Sciatic nerve (tissue), 2 donors: ENCODE data around the gene ZCCHC24. TPM values are rescaled to one million over a fixed set of nuclear protein-coding genes. Genes with fewer than 3 reads are reported as not detected.
"Not testable (repeated sequence)": the region's sequence is repeated elsewhere in the genome, so short reads cannot be mapped to it uniquely, and the experiment has no call there.

Source experiments
- ATAC-seq: fragments of 200-7000 bp; cut with Tn5 transposase; one replicate; pipeline ENCODE4 v1.9.1; 2020; ENCODE audit warnings: mild to moderate bottlenecking, moderate library complexity
- DNase-seq: peaks from one replicate; pipeline ENCODE4 v3.0.0-alpha.2; 2020; ENCODE audit warnings: low spot score
- intact Hi-C: fragments of 100-400 bp; cut with DNase I; formaldehyde crosslinking; loops from one replicate; pipeline ENCODE4 v1.14.2; 2022
- total RNA-seq: library from RNA; stranded (reverse); fragmentation: NEBNext Ultra II Directional; extraction: Animal tissue kit (Norgen Biotek cat#: 25700); gene quantifications from one replicate; pipeline ENCODE4 v1.2.1, GENCODE V29; 2021
- donor health status: DM: no; HTN: no; CAD: no.
- donor health status: DM: no; HTN: no; CAD: no.

The ZCCHC24 gene
- total RNA-seq, 1 donor from 2014 or later = 150 TPM

DNA sequence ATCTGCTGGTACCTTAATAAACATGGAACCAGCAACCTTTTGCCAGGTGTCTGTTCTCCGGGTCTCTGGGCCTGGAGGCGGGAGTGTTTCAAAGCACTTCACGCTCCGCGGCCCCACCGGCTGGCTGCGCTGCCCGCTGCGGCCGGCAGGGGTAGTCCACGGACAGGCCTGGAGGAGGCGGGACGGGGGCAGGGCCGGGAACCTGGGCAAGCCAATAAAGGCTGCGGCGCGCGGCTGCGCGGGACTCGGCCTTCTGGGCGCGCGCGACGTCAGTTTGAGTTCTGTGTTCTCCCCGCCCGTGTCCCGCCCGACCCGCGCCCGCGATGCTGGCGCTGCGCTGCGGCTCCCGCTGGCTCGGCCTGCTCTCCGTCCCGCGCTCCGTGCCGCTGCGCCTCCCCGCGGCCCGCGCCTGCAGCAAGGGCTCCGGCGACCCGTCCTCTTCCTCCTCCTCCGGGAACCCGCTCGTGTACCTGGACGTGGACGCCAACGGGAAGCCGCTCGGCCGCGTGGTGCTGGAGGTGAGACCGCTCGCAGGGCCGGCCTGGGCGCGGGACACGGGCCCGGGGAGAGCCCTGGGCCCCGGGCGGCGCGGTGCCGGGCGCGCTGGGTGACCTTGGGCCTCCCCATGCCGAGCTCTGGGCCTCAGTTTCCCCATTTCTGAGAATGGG lies 98.1 kb downstream of the ZCCHC24 start, which contains the start of gene PPIF:
PPIF (plus strand) TSS at position 244 of the 668 bp plus-strand sequence; CDS start at position 324, 80 bp downstream.
- intact Hi-C loops = no loop called here
- ATAC-seq = peak; percentile 89
- peak; percentile 96 for DNase-seq

DNA sequence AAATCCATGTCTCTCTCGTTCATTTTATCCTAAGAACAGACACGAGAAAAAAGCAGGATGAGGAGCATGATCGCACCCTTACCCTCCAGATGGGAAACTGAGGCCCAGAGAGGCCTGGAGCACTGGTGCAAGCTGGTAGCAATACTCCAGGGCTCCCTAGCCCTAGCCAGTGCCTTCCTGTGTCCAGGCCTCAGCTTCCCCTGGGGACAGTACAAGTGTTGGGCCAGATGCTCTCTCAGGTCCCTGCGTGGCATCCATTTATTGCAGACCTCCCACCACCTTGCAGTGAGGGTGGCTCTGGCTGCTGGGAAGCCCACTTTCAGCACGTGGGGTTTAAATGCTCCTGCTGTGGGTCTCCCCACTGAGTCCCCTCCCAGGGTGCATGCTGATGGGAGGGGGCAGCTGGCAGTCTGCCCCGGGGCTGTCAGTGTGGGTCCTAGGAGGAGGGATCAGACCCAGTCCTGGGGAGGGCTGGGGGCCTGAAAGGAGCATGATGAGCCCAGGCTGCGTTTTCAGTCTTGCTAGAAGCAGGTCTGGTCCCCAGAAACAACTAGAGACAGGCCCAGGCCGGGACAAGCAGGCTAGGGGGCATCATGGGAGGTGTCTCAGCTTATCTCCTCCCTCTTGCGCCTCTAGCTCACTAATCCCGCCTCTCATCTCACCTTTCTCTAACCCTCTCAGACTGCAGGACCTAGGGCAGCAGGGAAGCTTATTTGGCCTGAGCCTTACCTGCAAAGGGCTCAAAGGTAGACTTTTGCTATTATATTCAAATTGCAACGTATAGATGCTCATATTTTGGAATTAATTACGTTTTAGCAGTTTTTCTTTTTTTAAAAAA lies 98.8 kb downstream of the ZCCHC24 start:
- no peak for DNase-seq
- no peak for ATAC-seq
- intact Hi-C loops = no loop called here

DNA sequence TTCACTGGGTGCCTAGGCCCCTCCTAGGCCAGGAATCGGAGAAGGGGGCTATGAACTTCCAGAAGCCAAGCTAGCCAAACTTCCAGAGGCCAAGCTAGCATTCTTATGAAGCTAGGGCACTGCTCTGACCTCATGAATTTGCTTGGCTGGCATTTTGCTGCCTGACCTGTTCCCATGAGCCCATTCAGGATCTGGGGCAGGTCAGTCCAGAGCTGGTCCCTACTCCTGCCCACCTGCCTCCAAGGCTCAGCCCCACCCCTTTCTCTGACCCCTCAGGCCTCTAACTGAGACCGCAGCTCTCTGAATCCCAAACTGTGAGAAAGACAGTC lies 99.4 kb downstream of the ZCCHC24 start:
- intact Hi-C loops = no loop called here
- no peak for ATAC-seq
- DNase-seq = no peak

DNA sequence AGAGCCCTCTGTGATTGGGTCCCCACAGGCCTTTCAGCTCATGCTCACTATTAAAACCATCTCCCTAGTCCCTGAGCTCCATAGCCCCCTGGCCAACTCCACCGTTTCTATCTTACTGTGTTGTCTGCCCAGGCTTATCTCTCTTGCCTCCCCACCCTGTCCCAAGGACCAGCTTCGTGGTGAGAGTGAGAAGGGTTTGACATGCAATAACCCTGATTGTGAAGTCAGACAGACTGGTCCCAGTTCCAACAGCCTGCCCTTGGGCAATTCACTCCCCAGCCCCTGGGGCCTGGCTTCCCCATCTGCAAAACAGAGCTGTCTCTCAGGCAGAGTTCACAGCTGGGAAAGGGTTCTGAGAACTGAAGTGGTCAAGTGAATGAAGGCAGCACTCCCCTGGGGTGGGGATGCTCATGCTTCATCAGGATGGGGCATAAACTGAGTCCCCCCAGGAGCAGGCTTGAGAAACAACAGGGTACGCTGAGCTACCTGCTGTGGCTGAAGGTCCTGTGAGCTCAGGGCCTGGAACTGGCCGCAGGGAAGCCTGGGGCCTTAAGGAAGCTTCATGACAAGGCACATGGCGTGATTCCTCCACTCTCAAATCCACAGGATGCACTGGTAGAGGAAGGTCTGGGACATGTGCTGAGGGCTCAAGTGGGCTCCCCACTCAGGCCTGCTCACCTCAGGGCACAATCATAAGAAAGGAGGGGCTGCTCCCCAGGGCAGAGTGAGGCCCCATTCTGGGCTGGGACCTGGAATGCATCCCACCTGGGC lies 100.0 kb downstream of the ZCCHC24 start:
- DNase-seq (no peak), ATAC-seq (no peak)
- intact Hi-C loops = no loop called here

DNA sequence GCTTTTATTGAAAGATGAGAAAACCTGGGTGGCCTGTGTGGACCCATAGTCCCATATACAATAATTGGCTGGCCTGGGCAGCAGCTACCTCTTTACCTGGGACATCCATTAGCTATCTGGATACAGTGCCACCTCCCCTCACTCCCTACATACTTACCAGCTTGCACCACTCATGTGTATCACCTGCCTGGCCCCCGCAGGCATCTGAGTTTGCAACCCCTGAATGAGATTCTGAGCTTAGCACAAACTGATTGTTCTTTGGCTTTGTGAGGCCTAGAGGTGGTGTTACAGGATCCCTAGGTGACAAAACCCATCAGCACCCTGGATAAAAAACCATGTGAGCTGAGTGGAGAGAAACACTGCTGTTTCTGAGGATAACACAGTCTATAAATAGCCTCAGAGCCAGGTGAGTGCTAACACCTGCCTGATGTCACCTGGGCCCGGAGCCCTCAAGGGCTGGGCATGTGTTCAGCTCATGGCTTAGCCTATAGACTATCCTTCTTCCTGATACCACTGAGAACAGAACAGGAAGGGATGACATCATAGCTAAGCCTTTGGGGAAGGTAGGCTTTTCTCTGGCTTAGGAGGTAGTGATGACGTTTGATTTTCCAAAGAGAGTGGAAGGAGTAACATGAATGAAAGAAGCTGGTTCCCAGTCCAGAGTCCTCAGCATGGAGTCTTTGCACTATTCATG lies 100.8 kb downstream of the ZCCHC24 start:
- ATAC-seq (no peak), DNase-seq (no peak)
- intact Hi-C loops = no loop called here

DNA sequence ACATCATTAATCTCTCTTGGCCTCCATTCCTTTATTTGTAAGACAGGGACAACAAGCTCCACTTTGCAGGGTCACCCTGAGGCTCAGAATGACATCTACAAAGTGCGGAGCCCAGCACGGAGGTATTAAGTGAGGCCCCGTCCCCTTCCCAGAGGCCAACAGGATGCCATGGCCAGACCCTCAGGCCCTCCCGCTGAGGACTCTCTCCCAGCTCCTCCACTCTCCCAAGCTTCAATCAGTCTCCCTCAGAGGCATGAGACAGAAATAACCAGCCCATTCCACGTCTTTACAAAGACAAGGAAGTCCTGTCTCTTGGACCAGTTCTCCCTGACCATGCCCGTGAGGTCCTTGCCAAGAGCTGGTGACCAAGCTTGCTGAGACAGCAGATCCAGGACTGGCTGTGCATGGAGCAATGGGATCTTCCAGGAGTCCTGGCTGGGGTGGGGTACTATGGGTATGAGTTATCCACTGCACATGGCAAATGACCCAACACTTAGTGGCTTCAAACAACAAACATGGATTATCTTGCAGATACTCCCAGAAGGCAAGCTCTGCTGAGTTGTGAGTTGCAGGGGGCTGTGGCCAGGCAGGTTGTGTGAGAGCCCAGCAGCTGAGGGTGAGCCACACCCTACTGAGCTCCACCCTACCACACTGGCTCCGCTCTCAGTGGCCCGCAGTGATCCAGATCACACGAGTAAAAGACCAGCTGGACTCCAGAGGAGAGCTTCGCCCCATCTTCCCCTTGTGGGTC lies 102.4 kb downstream of the ZCCHC24 start:
- DNase-seq (no peak), ATAC-seq (no peak)
- intact Hi-C loops = no loop called here

DNA sequence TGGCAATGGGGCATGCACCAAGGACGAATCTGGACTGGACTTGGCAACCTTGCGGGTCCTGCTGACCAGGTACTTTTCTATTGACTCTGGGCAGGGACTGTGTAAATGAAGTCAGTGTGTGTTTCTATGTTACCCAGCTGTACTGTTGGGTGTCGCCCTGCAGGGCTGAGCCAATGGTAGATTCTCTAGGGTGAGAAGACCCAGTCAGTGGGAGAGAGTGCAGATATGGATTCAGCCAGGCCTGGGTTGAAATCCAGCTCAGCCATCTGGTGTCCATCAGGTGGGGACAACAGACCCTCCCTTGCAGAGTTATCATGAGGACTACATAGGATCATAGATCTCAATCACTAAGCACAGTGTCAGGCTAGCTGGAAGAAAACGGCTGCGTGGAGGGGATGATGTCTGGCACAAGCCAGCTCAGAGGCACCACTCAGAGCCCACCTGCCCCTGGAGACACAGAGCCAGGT lies 103.1 kb downstream of the ZCCHC24 start:
- intact Hi-C loops = no loop called here
- DNase-seq = no peak
- ATAC-seq = no peak

DNA sequence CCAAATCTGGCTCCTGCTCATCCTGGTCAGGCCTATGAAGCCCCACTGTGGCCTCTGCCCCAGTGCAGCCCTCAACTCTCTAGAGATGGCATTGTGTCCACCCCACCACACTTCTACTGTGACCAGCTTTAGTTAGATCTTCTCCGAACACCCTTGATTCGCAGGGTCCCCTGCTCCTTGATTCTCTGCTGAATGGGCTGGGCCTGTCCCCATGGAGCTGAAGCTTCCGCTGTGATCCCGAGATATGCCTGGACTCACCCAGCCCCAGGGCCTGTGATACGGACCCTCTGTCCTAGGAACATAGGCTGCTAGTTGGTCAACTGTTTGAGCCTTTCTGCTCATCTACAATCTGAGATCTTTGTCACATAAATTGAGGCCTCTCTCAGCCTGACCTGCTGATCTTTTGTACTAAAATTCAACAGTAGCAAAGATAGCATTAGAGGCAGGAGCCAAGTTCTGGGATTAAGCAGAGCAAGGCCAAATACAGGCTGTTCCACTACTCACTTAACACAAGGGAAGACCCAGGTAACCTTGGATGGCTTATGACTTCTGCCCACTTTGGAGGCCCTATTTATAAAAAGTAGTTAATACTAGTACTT lies 104.7 kb downstream of the ZCCHC24 start:
- ATAC-seq (peak; percentile 49), DNase-seq (no peak)
- intact Hi-C loops = no loop called here

DNA sequence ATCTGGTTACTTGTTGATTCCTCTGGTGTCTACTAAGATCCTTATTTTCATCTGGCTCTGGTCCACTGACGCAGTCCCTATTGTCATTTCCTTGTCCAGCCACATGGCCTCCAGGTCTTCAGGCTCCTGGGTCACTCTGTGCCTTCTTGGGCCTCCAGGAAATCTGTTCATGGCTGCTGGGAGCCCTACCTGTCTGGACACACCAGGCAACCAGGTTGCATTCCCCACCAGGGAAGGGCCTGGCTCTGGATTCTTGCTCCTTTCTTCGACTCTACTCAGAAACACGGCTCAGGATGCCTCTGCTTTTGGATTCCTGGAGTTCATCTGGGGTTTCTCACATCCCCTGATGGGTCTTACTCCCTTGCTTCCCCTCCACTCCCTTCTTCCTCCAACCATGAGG lies 106.2 kb downstream of the ZCCHC24 start:
- intact Hi-C loops = no loop called here
- ATAC-seq = no peak

DNA sequence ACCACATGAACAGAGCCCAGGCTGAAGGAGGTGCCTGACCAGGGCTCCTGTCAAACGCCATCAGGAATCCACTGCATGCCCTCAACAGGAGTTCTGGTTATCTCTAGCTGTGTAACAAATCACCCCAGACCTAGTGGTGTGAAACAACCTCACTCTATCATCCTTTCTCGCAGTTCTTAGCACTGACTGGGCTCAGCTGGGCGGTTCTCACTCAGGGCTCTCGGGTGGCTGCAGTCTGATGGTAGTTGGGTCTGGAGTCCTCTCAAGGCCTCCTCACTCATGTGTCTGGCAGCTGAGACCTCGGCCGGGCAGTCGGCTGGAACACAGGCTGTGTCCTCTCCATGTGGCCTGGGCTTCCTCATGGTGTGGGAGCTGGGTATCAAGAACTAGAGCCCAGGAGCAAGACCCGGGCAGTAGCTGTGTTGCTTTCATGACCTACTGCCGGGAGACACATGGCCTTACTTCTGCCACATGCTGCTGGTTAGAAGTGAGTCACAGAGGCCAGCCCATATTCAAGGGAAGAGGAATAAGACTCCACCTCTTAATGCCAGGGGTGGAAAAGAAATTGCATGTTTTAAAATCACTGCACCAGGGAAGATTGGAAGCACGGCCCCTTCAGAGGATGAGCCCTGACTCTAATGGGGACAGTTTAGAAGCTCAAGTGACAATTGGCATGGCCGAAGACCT lies 107.5 kb downstream of the ZCCHC24 start:
- DNase-seq, intact Hi-C loops, ATAC-seq: not testable (repeated sequence)

More for the DNA sequence above, 106.2 kb downstream of the ZCCHC24 start:
- peak; percentile 35 for DNase-seq

DNA sequence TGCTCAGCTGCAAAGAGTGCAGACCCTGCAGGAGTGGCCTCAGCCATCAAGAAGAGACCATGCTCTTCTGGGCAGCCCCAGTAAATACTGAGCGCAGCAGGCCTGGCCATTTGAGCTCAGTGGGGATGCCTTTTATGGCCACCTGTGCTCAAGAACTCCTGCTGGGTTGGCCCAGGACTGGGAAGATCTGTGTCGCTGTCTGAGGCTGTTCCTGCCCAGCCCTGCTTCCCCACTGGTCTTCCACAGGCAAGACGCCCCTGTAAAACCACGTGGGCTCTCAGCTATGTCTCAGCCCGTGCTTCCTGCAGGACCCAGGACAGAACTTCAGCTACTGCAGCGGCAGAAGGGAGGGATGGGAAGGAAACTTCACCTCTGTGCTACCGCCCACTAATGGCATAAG lies 108.7 kb downstream of the ZCCHC24 start:
- intact Hi-C loops = no loop called here
- ATAC-seq (no peak), DNase-seq (no peak)

DNA sequence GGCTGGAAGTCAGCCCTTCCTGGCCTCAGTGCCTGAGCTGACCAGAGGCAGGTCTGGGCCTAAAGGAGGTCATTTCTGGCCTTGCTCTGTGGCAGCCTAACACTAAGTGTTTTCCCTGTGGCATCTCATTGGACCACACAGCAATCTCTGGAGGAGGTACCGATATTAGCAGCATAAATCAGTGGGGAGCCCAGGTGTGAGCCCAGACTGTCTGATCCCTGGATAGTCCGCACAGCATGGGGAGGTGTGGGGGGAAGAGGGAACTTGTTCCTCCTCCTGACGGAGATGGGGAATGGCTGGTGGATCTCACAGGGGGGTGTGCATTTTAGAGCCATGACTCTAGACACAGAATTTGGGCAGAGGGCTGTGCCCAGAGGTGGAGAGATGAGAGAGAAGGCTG lies 109.1 kb downstream of the ZCCHC24 start:
- intact Hi-C loops = no loop called here
- no peak for DNase-seq
- ATAC-seq = no peak

DNA sequence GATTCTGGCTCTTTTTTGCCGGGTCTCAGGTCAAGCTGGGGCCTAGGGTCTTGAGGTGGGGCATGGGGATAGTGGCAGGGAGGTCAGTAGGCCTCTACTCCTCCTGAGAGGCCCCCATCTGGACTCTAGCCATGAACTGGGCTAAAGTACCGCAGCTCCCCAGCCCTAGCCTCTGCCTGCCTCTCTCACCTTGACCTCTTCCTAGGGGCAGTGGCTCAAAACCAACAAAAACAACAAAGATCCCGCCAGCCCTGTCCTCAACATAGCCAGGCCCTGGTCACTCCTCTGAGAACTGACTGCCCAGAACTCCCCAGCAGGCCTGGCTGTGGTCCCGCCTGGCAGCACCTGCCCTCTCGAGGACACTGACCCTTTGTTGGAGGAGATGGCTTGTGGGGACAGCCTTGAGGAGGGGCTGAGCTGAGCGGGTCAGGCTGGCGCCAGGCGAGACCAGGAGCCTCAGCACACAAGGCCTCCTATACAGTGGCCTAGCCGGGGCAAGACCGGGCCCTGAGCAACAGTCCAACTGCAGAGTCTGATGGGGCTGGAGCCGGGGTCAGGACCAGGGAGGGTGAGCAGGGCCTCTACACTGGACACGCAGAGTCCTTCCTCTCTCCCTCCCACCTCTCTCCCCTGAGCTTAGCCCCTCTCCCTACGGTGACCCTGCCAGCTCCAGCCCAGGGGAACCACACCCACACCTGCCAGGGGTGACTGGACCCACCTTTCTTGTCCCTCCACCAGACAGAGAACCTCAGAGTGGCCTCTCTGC lies 109.8 kb downstream of the ZCCHC24 start:
- ATAC-seq (peak; percentile 49), DNase-seq (no peak)
- intact Hi-C loops = no loop called here

DNA sequence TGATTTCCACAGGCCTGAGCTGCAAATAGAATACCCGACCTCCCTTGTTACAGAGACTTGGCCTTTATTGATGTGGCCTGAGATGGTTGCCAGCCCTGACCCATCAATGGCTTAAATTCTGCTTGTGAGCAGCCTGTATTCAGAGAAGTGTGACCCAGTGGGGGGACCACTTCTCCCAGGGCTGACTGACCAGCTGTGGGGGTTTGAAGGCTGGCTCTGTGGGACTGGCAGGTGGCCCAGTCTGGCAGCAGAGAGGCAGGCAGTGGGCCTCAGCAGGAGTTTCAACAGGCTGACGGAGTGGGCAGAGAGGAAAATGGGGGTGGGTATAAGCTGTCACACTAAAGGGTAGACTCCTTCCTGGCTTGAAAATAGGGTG lies 110.3 kb downstream of the ZCCHC24 start:
- DNase-seq = no peak
- peak; percentile 11 for ATAC-seq
- intact Hi-C loops = no loop called here

DNA sequence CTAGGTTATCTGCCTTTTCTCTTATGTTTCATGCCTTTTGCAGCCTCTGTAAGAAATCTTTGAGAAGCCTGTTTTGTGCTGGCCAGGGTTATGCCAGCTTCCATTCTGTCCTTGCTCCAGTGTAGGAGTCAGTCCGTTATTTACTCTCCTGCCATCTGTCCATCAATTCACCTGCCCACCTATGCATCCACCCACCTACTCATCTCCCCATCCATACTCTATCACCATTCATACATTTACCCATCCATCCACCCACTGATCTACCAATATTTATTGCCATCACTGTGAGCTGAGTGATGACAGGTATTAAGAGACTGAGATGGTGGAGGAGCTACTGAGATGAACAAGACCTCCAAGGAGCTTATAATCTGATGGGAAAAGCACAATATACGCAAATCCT lies 110.9 kb downstream of the ZCCHC24 start:
- ATAC-seq (no peak), DNase-seq (no peak)
- intact Hi-C loops = no loop called here

DNA sequence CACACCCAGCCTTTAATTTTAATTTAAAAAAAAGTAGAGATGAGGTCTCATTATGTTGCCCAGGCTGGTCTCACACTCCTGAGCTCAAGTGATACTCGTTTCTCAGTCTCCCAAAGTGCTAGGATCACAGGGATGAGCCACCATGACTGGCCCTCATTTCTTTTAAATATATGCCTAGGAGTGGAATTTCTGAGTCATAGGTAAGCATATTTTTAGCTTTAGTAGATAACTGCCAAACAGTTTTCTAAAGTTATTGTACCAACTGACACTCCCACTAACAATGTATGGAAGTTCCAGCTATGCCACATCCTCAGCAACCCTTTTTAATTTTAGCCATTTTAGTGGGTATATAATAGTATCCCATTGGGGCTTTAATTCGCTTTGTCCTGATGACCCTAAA lies 111.9 kb downstream of the ZCCHC24 start:
- intact Hi-C loops = no loop called here
- ATAC-seq (no peak), DNase-seq (no peak)
